Measurements from ENCODE around the gene PTPRM. TPM values are rescaled to one million over a fixed set of nuclear protein-coding genes. Genes with fewer than 3 reads are reported as not detected.

PTPRM gene
- total and polyA plus RNA-seq, 2 of the 8 experiments (the other 6 are each of a cell fraction or from before 2014, with no cell fraction given) = 4.1 to 7.0 TPM

DNA sequence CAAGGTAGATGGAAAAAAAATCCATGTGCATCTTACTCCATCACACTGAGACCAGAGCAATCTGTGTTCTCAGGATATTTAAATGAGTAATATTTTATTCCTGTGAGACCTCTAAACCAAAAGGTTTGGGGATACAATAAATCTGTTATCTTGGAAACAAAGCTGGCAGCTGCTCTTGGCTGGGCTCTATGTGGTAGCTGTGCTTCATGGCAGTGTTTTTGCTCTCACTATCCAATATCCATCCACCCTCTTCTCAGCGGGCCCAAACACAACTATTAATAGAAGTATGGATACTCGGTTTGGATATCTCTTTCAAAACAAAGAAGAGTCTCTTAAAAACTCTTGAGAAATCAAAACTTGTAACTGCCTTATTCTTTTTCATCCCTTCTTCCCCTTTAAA is 797.3 kb downstream of the PTPRM start:
- Histone ChIP-seq H2BK20ac (ENCODE audit: low read length) (no peak overlapping the region), H3K4me2 (ENCODE audit: insufficient read depth in 1 of 2, low read depth in 2 of 2, low read length in 2 of 2) (no peak overlapping the region), H2AFZ (ENCODE audit: low read length) (no peak overlapping the region), H2BK12ac (ENCODE audit: low read depth, low read length) (no peak overlapping the region), H2BK15ac (ENCODE audit: low read length) (no peak overlapping the region), H3K9me3 (ENCODE audit: insufficient read depth in 2 of 2, low read depth in 1 of 2, low read length in 1 of 2) (no peaks in the 10 kb centered on the region), H3K79me2 (ENCODE audit: control insufficient read depth in 1 of 2, insufficient read depth in 2 of 2, low read length in 2 of 2) (no peaks in the 10 kb centered on the region), H3K23me2 (ENCODE audit: low read depth, low read length) (no peaks in the 10 kb centered on the region; the same call in 1 of the 2 replicates), H4K91ac (replicated peaks; ENCODE audit: insufficient read length, low read length) (no peak overlapping the region), H3K36me3 (ENCODE audit: control insufficient read depth in 2 of 4, insufficient read depth in 4 of 4, low read length in 3 of 4) (no peaks in the 10 kb centered on the region), H2BK120ac (replicated peaks; ENCODE audit: low read depth, low read length) (no peak overlapping the region), H3K4ac (replicated peaks; ENCODE audit: insufficient read length, low read depth, low read length) (no peak overlapping the region), H3K79me1 (ENCODE audit: low read depth, low read length) (no peaks in the 10 kb centered on the region), H4K8ac (ENCODE audit: extremely low read depth, insufficient read depth, low read length) (no peak overlapping the region), H2AK5ac (ENCODE audit: low read depth, low read length) (no peak overlapping the region), H3K4me3 (ENCODE audit: extremely low read depth in 1 of 4, insufficient read depth in 2 of 4, low read depth in 3 of 4, low read length in 4 of 4) (no peak overlapping the region), H3K4me1 (replicated peaks in 1 of 4; ENCODE audit: control insufficient read depth in 3 of 4, insufficient read depth in 4 of 4, low read length in 3 of 4) (peaks cover 0 to 6% (median 2%) of the 10 kb centered on the region in 4 experiments; a peak in 5 of 7 replicates), H4K20me1 (replicated peaks in 1 of 2; ENCODE audit: control insufficient read depth in 1 of 2, insufficient read depth in 2 of 2, low read length in 2 of 2) (no peaks in the 10 kb centered on the region), H3K18ac (ENCODE audit: extremely low read depth, low read length) (no peak overlapping the region), H3K23ac (ENCODE audit: insufficient read length) (no peak overlapping the region), H3K14ac (ENCODE audit: insufficient read length) (no peak overlapping the region), H3K9ac (replicated peaks in 1 of 4; ENCODE audit: extremely low read depth in 1 of 4, low read depth in 3 of 4, low read length in 3 of 4) (no peak overlapping the region), H3K27ac (ENCODE audit: low read depth, low read length) (no peak overlapping the region), H3K27me3 (replicated peaks in 1 of 4; ENCODE audit: control insufficient read depth in 3 of 4, extremely low read depth in 1 of 4, insufficient read depth in 3 of 4, low read length in 3 of 4) (peaks cover 0 to 6% (median 4%) of the 10 kb centered on the region in 4 experiments; a peak in 3 of 7 replicates), H2BK5ac (ENCODE audit: low read depth, low read length) (no peak overlapping the region), H4K5ac (ENCODE audit: insufficient read length, low read depth, low read length) (no peak overlapping the region), H3K56ac (replicated peaks; ENCODE audit: insufficient read length, low read depth, low read length) (no peak overlapping the region)
- ChIA-PET POLR2A (ENCODE audit: partially characterized antibody) (no interaction called here), CTCF (ENCODE audit: partially characterized antibody) (interaction anchor here (0.6 to 1.3 kb wide), 5 partner anchors 27 to 383 kb away, joined by 3 to 4 read pairs (median 3); no protein-coding TSS in a partner anchor)
- FAIRE-seq (no peak), DNase-seq (ENCODE audit: low read depth in 1 of 2, low spot score in 2 of 2) (no peak)
- no peak for TF ChIP-seq EP300 (IDR thresholded peaks at IDR 0.05; ENCODE audit: borderline replicate concordance in 1 of 2, low read depth in 2 of 2, low read length in 2 of 2)
- no peak for TF ChIP-seq NANOG (IDR thresholded peaks at IDR 0.05; ENCODE audit: insufficient read depth, low read depth, low read length, poor library complexity, severe bottlenecking)
- no peak for TF ChIP-seq SIX5 (IDR thresholded peaks at IDR 0.05; ENCODE audit: low read depth, low read length)
- WGBS, 2 experiments (ENCODE audit: extremely low coverage in 1 of 2, insufficient coverage in 1 of 2, insufficient read length in 1 of 2, insufficient replicate concordance in 2 of 2, low coverage in 1 of 2, low lambda C conversion rate in 2 of 2, missing lambda C conversion rate in 1 of 2) = 93% methylated on average over 2 of the region's 2 CpGs; no CpG with 5 or more reads in 1 of the 2 experiments
